Measurements from ENCODE around the gene RASEF. TPM values are rescaled to one million over a fixed set of nuclear protein-coding genes. Genes with fewer than 3 reads are reported as not detected.

The RASEF gene
- total RNA-seq, 4 donors from 2014 or later, result under 0.01 to 0.42 (median 0.24) TPM

DNA sequence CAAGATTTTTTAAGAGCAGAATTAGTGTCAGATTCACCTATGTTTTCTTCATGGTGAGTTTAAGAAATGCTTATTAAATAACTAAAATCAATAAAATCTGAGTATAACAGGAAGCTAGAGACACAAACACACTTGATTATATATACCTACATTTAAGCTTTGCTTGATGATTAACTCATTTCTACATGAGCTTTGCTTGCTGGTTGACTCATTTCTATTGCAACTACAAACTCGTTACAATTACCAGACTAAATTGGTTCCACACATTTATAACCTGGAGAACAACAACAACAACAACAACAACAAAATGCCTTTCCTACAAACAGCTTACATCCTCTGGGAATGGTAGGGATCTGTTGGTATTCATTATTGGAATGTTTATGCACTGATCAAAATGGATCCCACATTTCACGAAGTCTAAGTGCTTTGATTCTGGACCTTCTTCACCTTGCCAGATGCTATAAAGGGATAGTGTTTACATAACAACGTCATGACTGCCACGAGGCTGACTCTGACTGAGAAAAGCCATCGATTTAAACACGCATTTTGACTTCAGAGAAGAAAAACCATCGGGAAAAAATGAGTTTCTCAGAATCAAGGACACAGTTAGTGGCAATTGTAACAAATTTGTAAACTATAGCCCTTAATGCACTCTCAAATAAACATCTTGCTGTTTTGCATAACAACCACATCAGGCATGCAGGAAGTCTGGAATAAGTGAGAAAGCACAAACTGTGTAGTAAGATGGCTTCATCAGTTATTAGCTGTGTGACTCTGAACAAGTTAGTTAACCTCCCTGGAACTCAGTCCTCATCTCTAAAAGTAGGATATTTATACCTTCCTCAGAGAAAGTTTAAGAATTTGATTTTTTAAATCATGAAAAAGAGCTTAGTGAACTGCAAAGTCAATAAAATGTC, 49.8 kb downstream of the RASEF start:
- intact Hi-C loops (cut with DNase I), result no loop called here
- DNase-seq (ENCODE audit: extremely low spot score), result peak; percentile 19
- TF ChIP-seq, protein P1, sequence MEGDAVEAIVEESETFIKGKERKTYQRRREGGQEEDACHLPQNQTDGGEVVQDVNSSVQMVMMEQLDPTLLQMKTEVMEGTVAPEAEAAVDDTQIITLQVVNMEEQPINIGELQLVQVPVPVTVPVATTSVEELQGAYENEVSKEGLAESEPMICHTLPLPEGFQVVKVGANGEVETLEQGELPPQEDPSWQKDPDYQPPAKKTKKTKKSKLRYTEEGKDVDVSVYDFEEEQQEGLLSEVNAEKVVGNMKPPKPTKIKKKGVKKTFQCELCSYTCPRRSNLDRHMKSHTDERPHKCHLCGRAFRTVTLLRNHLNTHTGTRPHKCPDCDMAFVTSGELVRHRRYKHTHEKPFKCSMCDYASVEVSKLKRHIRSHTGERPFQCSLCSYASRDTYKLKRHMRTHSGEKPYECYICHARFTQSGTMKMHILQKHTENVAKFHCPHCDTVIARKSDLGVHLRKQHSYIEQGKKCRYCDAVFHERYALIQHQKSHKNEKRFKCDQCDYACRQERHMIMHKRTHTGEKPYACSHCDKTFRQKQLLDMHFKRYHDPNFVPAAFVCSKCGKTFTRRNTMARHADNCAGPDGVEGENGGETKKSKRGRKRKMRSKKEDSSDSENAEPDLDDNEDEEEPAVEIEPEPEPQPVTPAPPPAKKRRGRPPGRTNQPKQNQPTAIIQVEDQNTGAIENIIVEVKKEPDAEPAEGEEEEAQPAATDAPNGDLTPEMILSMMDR (IDR thresholded peaks at IDR 0.05), result no peak
- no peak for TF ChIP-seq POLR2AphosphoS5 (IDR thresholded peaks at IDR 0.05)
- TF ChIP-seq EP300 (IDR thresholded peaks at IDR 0.05), result no peak
- no peak for TF ChIP-seq POLR2A (IDR thresholded peaks at IDR 0.05; ENCODE audit: low read depth)
- no peak overlapping the region for H3K4me3 ChIP-seq
- peaks cover 0 to 6% (median 0%) of the 10 kb centered on the region in 4 donors for H3K9me3 ChIP-seq
- H3K36me3 ChIP-seq, result no peaks in the 10 kb centered on the region
- WGBS, result 39% methylated on average over 7 of the region's 7 CpGs
- no peaks in the 10 kb centered on the region for H3K27me3 ChIP-seq
- H3K4me1 ChIP-seq, result peaks cover 0 to 9% (median 4%) of the 10 kb centered on the region in 4 donors
- H3K27ac ChIP-seq (replicated peaks in 1 of 4), result no peak overlapping the region

DNA sequence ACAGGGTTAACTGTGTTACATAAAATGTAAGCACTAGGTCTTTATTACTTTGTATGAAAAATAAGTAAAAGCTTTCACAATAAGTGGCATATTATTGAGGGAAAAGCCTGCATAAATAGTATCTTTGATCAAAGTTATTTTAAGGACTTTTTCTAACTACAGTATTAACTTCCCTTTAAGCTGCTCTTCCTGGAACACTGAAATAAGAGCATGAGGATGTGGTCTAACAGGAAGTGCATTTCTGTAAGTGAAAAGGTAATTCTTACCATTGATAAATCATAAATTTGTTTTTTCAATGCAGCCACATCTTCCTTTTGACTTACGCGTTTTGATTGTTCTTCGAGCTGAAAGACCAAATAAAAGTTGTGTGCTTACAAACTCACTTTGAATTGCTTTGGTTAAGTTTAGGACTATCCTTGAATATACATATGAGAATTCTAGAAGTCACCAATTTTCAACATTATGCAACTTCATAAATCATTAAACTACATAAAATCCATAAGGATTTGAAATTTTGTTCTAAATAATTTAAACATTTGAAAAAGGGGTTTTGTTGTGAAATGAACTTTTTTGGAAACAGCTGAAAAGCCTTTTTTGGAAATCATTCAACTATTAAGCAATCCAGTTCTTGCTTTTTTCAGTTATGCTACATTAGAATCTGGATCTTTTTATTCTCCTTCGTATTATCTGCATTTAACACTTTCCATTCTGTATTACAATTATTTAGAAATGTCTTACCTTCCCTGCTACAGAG, 50.6 kb downstream of the RASEF start:
- H3K36me3 ChIP-seq, result no peaks in the 10 kb centered on the region
- no peak overlapping the region for H3K27ac ChIP-seq (replicated peaks in 1 of 4)
- TF ChIP-seq EP300 (IDR thresholded peaks at IDR 0.05) (no peak), POLR2AphosphoS5 (IDR thresholded peaks at IDR 0.05) (no peak), POLR2A (IDR thresholded peaks at IDR 0.05; ENCODE audit: low read depth) (no peak)
- TF ChIP-seq, protein P1 (IDR thresholded peaks at IDR 0.05), result no peak
- H3K4me3 ChIP-seq, result no peak overlapping the region
- peaks cover 0 to 9% (median 4%) of the 10 kb centered on the region in 4 donors for H3K4me1 ChIP-seq
- H3K27me3 ChIP-seq, result no peaks in the 10 kb centered on the region
- no peak for DNase-seq (ENCODE audit: extremely low spot score)
- no peaks in the 10 kb centered on the region for H3K9me3 ChIP-seq
- intact Hi-C loops (cut with DNase I), result no loop called here
- WGBS, result 30% methylated on average over 4 of the region's 4 CpGs

DNA sequence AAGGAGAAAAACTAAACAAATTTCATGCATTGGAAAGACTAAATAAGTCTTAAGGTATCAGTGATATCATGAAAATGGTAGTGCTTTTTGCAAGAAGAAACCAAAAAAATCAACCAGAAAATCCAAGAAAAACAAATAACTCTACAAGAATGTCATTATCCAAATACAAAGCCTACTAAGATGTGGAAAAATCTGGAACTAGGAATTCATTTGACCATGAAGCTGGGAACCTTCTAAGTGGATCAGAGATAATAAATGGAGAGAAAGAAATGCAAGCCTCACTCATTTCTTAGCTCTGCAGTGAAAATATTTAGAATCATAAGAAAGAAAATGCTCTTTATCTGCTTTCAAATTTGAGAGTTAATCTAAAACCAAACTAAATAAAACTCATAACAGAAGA, 51.3 kb downstream of the RASEF start:
- peaks cover 0 to 9% (median 4%) of the 10 kb centered on the region in 4 donors for H3K4me1 ChIP-seq
- TF ChIP-seq POLR2AphosphoS5 (IDR thresholded peaks at IDR 0.05) (no peak), POLR2A (IDR thresholded peaks at IDR 0.05; ENCODE audit: low read depth) (no peak), EP300 (IDR thresholded peaks at IDR 0.05) (no peak)
- TF ChIP-seq, protein P1 (IDR thresholded peaks at IDR 0.05), result no peak
- intact Hi-C loops (cut with DNase I), result no loop called here
- no peaks in the 10 kb centered on the region for H3K9me3 ChIP-seq
- H3K27me3 ChIP-seq, result no peaks in the 10 kb centered on the region
- no peak for DNase-seq (ENCODE audit: extremely low spot score)
- no peaks in the 10 kb centered on the region for H3K36me3 ChIP-seq
- H3K4me3 ChIP-seq, result no peak overlapping the region
- H3K27ac ChIP-seq (replicated peaks in 1 of 4), result no peak overlapping the region

DNA sequence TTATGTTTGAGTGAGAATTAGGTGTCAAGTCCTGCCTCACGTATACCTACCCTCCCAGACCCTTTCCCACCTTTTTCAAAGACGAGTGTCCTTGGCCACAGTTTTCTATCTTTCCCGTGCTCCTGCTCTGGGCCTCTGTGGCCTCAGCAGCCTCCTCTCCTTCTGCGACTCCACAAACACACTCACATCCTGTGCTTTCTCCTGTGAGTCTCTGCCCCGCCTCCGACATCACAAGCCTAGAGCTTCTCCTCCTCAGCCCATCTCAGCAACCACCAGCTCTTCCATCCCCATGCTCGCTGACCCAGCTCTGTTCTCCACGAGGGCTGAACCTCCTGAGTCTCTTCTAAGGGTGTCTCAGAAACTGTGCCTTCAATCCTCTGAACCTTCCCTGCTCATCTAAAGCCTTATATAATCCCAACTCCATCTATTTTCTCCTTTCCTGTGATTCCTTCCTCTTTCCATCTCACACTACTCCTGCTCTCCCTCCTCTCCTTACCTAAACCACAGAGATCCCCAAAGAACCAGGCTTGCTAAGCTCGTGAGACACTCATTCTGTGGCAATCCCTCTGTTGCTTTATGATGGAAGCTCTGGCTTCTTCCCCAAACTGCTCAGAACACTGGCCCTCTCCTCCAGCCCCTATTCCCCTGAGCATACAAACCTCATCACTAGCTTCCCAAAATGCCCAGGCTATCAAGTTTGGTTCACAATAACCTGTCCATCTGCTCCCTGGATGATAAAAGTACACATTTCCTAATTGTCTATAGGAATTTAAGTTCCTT, 55.2 kb downstream of the RASEF start:
- intact Hi-C loops (cut with DNase I), result no loop called here
- 84% methylated on average over 9 of the region's 9 CpGs for WGBS
- H3K27ac ChIP-seq (replicated peaks in 1 of 4), result no peak overlapping the region
- TF ChIP-seq, protein P1 (IDR thresholded peaks at IDR 0.05), result no peak
- no peak for TF ChIP-seq POLR2AphosphoS5 (IDR thresholded peaks at IDR 0.05)
- TF ChIP-seq POLR2A (IDR thresholded peaks at IDR 0.05; ENCODE audit: low read depth), result no peak
- TF ChIP-seq EP300 (IDR thresholded peaks at IDR 0.05), result no peak
- H3K4me1 ChIP-seq, result peaks cover 0 to 2% (median 0%) of the 10 kb centered on the region in 4 donors
- peak; percentile 79 for DNase-seq (ENCODE audit: extremely low spot score)
- no peaks in the 10 kb centered on the region for H3K9me3 ChIP-seq
- H3K36me3 ChIP-seq, result no peaks in the 10 kb centered on the region
- H3K27me3 ChIP-seq, result no peaks in the 10 kb centered on the region
- H3K4me3 ChIP-seq, result no peak overlapping the region
